ENCODE measurements around the gene GRID1. TPM values are rescaled to one million over a fixed set of nuclear protein-coding genes. Genes with fewer than 3 reads are reported as not detected.

The GRID1 gene
- total RNA-seq, 1 donor from 2014 or later = 1.1 TPM

DNA sequence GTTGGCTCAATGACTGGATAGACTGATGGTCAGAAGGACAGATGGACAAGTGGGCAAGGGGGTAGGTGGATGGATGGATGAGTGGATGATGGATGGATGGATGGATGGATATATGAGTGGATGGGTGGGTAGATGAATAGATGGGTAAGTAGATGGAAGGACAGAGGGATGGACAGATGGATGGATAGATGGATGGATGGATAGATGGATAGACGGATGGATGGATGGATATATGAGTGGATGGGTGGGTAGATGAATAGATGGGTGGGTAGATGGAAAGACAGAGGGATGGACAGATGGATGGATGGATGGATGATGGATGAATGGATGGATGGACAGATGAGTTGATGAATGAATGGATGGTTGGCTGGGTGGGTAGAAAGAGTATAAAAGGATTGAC lies 119.5 kb downstream of the GRID1 start:
- H3K9me3 Mint-ChIP-seq = peaks cover 7% of the 10 kb centered on the region
- no peaks in the 10 kb centered on the region for H3K27me3 Mint-ChIP-seq (ENCODE audit: low read depth)
- DNase-seq (ENCODE audit: low read depth, low spot score) = no peak
- H3K27ac Mint-ChIP-seq (ENCODE audit: unreplicated experiment) = no peak overlapping the region
- H3K36me3 Mint-ChIP-seq (ENCODE audit: low read depth) = no peaks in the 10 kb centered on the region
- H3K4me1 Mint-ChIP-seq = peaks cover 6% of the 10 kb centered on the region
- TF ChIP-seq, protein P1, sequence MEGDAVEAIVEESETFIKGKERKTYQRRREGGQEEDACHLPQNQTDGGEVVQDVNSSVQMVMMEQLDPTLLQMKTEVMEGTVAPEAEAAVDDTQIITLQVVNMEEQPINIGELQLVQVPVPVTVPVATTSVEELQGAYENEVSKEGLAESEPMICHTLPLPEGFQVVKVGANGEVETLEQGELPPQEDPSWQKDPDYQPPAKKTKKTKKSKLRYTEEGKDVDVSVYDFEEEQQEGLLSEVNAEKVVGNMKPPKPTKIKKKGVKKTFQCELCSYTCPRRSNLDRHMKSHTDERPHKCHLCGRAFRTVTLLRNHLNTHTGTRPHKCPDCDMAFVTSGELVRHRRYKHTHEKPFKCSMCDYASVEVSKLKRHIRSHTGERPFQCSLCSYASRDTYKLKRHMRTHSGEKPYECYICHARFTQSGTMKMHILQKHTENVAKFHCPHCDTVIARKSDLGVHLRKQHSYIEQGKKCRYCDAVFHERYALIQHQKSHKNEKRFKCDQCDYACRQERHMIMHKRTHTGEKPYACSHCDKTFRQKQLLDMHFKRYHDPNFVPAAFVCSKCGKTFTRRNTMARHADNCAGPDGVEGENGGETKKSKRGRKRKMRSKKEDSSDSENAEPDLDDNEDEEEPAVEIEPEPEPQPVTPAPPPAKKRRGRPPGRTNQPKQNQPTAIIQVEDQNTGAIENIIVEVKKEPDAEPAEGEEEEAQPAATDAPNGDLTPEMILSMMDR (conservative IDR thresholded peaks at IDR 0.05) = no peak
- no peak overlapping the region for H3K4me3 Mint-ChIP-seq

GRCh38 chr10:86246279-86246940 lies 120.2 kb downstream of the GRID1 start:
- no peaks in the 10 kb centered on the region for H3K27me3 Mint-ChIP-seq (ENCODE audit: low read depth)
- no peak overlapping the region for H3K27ac Mint-ChIP-seq (ENCODE audit: unreplicated experiment)
- DNase-seq (ENCODE audit: low read depth, low spot score) = no peak
- TF ChIP-seq, protein P1 (conservative IDR thresholded peaks at IDR 0.05) = no peak
- no peaks in the 10 kb centered on the region for H3K36me3 Mint-ChIP-seq (ENCODE audit: low read depth)
- no peak overlapping the region for H3K4me3 Mint-ChIP-seq
- peaks cover 7% of the 10 kb centered on the region for H3K9me3 Mint-ChIP-seq
- H3K4me1 Mint-ChIP-seq = peaks cover 6% of the 10 kb centered on the region

- TF ChIP-seq, protein P1 (conservative IDR thresholded peaks at IDR 0.05) = no peak
- H3K4me3 Mint-ChIP-seq = no peak overlapping the region
- H3K27ac Mint-ChIP-seq (ENCODE audit: unreplicated experiment) = no peak overlapping the region
- no peaks in the 10 kb centered on the region for H3K27me3 Mint-ChIP-seq (ENCODE audit: low read depth)
- peaks cover 5% of the 10 kb centered on the region for H3K9me3 Mint-ChIP-seq
- H3K4me1 Mint-ChIP-seq = peaks cover 6% of the 10 kb centered on the region
- DNase-seq (ENCODE audit: low read depth, low spot score) = no peak
- no peaks in the 10 kb centered on the region for H3K36me3 Mint-ChIP-seq (ENCODE audit: low read depth)
Observed at GRCh38 chr10:86245015-86245394, 121.6 kb downstream of the GRID1 start.

GRCh38 chr10:86244297-86245014 lies 122.1 kb downstream of the GRID1 start:
- peaks cover 6% of the 10 kb centered on the region for H3K4me1 Mint-ChIP-seq
- H3K36me3 Mint-ChIP-seq (ENCODE audit: low read depth) = no peaks in the 10 kb centered on the region
- no peak for DNase-seq (ENCODE audit: low read depth, low spot score)
- peaks cover 3% of the 10 kb centered on the region for H3K9me3 Mint-ChIP-seq
- H3K27ac Mint-ChIP-seq (ENCODE audit: unreplicated experiment) = no peak overlapping the region
- TF ChIP-seq, protein P1 (conservative IDR thresholded peaks at IDR 0.05) = no peak
- no peak overlapping the region for H3K4me3 Mint-ChIP-seq
- no peaks in the 10 kb centered on the region for H3K27me3 Mint-ChIP-seq (ENCODE audit: low read depth)

GRCh38 chr10:86243651-86244155 lies 122.9 kb downstream of the GRID1 start:
- Mint-ChIP-seq H3K36me3 (ENCODE audit: low read depth) (no peaks in the 10 kb centered on the region), H3K27me3 (ENCODE audit: low read depth) (no peaks in the 10 kb centered on the region), H3K27ac (ENCODE audit: unreplicated experiment) (no peak overlapping the region), H3K9me3 (peaks cover 4% of the 10 kb centered on the region), H3K4me3 (no peak overlapping the region), H3K4me1 (peaks cover 6% of the 10 kb centered on the region)
- no peak for DNase-seq (ENCODE audit: low read depth, low spot score)
- TF ChIP-seq, protein P1 (conservative IDR thresholded peaks at IDR 0.05) = no peak

All from neural crest cell (in vitro differentiated cells).